ENCODE data around the gene C6orf120.

C6orf120 gene

DNA sequence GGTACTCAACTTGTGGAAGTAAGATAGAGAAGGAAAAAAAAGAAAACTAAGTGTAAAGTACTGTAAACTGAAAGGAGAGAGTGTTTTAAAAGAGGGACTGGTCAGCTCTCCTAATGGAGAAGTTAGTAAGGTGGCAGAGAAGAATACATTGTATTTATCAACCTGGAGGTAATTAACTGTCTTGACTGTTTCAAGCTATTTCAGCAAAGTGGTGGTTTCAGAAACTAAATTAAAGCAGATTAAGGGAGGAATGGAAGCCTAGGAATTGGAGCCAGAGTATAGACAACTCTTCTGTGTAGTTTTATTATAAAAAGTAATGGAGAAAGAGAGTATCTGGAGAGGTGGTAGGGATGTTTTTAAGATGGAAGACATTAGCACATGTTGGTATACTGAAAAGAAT, 25.0 kb downstream of the C6orf120 start:
- DNase-seq: no peak

DNA sequence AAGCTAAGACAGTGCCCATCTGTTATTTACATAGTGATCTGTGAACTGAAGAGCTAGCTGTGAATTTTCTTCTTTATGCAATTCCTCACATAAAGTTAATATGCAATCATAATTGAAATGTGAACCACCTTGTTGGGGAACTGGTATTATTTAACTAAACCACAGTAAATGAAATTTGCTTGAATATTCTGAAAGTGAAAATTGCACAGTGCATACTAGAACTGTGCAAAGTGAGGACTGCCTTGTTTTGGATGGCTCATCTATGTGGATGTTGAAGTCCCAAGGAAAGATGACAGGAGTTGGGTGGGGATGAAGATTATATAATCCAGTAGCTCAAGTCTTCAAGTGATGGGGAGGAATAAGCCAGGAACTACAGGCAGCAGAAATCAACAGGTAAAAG, 28.0 kb downstream of the C6orf120 start:
- DNase-seq: no peak

DNA sequence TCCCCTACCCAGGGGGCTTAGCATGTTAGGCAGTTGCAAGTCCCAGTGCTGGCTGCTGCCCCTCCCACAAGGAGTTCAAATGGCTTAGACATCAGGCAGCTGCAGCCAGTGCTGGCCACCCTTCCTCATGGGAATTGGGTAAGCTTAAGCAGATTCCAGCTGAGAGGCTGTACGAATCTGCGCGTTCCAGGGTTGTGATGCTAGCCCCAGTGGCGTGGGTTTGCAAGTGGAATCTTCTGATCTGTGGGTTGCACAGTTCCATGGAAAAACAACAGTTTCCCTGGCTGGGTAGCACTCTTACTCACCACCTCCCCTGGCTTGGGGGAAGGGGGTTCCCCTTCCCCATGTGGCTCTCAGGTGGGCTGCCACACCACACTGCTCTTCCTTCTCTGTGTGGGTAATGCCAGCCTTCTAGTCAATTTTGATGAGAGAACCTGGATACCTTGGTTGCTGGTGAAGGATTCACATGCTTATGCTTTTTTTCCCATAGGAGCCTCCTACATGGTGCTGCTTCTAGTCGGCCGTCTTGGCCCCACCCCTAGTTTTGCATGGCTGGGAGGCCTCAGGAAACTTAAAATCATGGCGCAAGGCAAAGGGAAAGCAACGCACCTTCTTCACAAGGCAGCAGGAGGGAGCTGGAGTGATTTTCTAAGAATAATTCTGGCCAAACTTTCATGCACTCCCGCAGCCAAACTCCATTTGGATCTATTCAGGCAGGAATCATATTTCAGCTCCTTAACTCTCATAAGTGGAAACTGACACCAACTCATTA, 36.5 kb downstream of the C6orf120 start:
- DNase-seq: no peak

DNA sequence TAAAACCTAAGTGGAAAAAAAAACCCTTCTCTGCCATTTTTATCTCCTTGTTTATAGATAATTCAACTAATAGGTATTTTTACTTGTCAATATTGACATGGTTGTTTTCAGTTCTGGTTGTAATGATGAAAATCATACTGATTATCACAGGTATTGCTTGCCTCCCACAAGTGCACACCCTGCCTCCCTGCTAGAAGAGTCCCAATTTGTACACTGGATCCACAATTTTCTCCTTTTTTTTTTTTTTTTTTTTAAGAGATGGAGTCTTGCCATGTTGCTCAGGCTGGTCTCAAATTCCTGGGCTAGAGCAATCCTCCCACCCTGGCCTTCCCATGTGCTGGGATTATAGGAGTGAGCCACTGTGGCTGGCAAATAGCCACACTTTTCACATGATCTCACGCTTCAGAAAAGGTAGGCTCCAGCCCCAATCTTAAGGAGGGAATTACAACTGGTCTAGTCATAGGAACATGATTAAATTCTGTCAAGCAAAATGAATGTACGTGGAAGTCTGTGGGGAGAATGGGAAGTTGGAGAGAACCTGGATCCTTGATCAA, 37.1 kb downstream of the C6orf120 start:
- DNase-seq: no peak

DNA sequence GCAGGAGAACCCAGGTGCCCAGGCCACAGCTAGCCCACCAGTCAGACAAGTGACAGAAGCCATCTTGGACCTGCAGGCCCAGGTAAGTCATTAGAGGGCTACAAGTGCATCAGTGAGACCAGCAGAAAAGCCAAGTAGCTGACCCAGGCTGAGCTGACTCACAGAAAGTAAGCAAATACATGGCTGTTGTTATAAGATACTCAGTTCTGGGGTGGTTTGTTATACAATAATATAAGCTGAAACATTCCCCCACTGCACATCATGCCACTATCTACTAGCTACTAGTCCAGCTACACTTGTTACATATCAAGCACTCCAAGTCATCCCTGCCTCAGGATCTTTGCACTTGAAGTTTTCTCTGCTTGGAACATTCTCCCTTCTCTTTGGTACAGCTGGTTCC, 39.4 kb downstream of the C6orf120 start:
- DNase-seq: no peak

DNA sequence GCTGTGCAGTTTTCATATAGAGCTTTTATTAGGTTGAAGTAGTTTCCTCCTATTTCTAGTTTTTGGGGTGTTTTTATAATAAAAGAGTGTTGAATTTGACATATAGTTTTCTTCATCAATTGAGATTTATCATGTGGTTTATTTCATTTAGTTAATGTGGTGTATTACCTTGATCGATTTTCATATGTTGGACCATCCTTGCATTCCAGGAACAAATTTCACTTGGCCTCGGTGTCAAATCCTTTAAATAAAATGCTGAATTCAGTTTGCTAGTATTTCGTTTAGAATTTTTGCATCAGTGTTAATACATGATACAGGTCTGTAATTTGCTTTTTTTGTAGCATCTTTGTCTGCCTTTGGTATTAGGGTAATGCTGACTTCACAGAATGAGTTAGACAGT, 43.5 kb downstream of the C6orf120 start:
- DNase-seq: no peak

DNA sequence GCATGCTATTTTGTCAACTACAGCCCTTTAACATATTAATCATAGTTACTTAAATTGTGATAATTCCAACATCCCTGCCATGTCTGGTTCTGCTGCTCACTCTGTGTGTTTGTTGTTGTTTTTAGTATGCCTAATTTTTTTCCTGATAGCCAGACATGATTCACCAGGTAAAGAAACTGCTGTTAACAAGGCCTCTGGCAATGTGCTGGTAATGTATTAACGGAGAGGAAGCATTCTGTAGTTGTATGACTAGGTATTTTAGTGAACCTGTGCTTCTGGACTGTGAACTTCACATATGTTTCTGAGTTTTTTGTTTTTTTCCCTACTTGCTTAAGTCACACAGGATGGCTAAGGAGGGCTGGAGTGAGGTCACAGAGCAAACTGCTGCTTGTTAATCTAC, 44.6 kb downstream of the C6orf120 start:
- DNase-seq: no peak

DNA sequence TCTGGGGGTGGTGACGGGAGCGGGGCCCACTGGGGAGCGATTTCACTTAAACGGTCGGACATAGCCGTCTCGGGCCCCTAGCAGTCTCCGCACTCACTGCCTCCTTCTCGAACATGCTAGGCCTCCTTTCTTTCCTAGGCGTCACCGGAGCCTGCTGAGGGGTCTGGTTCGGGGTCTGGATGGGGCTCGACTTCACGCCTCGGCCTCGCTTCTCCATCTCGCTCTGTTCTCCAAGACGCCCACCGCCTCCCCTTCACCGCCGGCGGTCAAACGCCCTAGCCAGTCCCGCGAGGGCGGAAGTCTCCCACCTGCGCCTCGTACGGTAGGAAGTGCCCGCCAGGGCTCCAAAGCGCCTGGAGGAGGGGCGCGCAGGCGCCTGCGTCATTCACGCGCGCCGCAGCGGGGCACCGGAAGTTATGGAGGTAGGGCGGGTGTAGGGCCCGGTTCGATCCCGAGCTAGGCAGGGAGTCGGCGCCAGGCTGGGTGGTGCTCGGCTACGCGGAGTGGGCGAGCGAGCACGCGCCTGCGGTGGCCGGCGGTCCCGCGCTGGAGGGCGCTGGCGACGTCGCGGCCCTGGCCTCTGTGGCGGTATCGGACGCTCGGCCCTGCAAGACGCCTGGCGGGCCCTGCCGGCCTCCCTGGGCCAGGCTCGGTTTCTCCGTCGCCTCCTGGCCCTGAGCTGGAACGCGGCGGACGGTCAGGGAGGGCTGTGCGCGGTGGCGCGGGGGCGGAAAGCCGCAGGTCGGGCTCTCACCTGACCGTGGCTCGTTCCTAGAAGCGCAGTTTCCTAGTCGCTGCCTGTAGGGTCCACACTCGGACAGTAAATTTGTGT, 49.5 kb downstream of the C6orf120 start, which contains the start of the genes DYNLT2 and ERMARD:
Gene DYNLT2 (minus strand): TSS at position 331 of the 832 bp plus-strand sequence. CDS start 114 bp downstream, at position 217.
Gene ERMARD (plus strand): TSS at position 381 of the 832 bp plus-strand sequence. CDS start 36 bp downstream, at position 417.
- DNase-seq: peak; percentile 95

DNA sequence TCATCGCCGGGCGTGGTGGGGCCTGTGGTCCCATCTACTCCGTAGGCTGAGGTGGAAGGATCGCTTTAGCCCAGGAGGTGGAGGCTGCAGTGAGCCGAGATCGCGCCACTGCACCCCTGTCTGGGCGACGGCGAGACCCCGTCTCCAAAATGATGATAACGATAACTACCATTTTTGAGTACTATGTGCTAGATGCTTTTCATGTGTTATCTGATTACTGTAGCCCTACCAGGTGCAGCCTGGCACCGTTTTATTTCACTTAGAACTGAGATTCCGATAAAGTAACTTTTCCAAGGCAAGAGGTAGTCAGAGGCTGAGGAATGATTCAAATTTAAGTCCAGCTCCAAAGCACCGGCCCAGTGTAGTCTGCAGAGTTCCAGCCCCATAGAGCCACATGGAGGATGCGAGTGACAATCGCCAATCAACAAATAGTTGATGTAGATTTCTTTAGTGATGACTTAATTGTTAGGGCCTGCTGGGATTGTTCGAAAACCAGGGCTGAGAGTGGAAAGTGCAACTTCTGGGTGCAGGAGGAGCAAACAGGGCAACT, 50.2 kb downstream of the C6orf120 start:
- DNase-seq: no peak
